Activated CD4-positive, alpha-beta T cell treated with anti-CD3 and anti-CD28 coated beads, Interleukin-2, amount 50 U/mL, for 48 hours (primary cell): ENCODE data around the gene SAMD4A.

ENCODE experiments used
- DNase-seq, 2 experiments: peaks; one replicate each; pipeline ENCODE4 v3.0.0-alpha.2; 2020

SAMD4A gene

GRCh38 chr14:54708982-54709381 is 142.1 kb downstream of the SAMD4A start:
- DNase-seq: no peak

DNA sequence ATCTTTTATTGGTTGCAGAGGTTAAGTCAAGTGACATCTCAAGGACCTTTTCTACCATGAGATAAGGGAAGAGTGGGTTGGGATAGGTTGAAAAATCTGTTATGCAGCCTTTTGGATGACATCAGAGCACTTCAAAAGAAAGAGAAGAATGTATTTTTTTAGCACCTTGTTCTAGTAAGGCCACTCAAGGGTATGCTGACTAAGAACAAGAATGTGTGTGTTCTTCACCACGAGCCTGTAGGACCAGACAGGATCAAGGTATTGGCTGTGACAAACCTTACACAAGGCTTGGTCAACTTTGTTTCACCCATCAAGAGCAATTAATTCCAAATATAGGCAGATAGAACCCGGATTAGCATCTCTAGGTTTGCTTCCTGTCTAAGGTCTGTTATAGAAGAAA is 142.5 kb downstream of the SAMD4A start:
- DNase-seq: no peak

DNA sequence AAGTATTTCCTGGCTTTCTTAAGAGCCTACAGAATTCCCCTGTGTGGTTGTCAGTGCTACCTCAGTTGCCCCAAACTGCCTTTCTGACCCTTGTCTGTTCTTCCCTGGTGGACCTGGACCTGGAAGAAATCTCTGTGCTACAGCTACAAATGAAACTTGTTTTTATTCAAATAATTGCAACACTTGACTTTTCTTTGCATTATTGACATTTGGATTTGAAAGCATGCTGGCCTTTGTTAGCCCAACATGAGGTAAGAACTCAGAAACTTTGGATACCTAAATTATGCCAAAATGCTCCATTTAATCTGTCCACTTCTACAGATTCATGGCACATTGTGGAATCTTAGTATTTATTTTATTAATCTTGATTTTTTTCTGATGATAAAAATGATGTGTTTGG is 142.9 kb downstream of the SAMD4A start:
- no peak for DNase-seq

GRCh38 chr14:54711312-54711711 is 144.4 kb downstream of the SAMD4A start:
- DNase-seq: no peak

- DNase-seq: no peak
These were observed 145.0 kb downstream of the SAMD4A start for GRCh38 chr14:54711812-54712464.

DNA sequence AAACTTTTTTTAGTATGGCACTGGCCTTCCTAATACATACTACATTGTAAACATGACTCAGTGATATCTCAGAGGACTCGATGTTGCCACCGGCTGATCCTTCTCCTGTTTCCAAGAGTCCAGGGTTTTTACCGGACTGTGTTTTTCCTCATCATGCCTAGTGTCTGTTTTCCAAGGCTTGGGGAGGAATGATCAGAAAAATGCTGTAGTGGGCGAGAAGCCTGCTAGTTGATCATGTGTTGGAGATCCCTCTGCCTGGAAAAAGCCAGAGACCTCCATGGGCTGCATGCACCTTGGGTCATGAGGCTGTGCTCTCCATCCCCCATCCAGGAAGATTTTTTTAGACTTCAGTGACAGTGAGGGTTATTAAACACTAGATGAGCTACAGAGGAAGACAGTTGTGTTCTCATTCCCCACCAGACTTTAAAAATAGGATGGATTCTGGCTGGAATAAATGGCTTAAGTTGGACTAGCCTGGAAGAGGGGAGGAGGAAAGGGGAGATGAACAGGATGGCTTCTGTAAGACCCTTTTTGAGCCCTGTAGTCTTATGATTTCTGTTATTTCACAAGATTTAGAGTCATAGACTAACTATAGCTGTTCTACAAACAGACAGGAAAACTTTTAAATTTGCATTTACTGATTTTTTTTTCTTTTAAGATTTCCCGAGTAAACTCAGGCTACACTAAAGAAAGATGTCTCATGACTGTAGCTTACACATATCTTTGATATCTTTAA is 145.7 kb downstream of the SAMD4A start:
- DNase-seq: no peak

DNA sequence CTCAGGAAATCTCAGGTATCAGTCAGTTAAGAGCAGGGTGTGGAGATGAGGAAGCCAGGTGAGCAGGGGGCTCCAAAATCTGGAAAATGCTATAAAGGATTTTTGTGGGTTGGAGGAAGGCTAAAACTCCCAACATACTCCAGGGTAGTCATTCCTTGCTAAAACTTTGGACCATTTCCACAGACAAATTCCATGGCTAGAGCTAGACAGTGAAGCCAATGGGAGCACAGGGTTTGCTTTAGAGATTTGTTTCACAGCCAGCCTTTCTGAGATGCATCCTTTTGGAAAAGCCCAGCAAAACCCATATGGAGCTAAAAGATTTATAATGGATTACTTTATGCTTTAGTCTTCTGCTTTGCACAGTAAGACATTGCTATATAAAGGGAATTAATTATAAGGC is 146.5 kb downstream of the SAMD4A start:
- no peak for DNase-seq

DNA sequence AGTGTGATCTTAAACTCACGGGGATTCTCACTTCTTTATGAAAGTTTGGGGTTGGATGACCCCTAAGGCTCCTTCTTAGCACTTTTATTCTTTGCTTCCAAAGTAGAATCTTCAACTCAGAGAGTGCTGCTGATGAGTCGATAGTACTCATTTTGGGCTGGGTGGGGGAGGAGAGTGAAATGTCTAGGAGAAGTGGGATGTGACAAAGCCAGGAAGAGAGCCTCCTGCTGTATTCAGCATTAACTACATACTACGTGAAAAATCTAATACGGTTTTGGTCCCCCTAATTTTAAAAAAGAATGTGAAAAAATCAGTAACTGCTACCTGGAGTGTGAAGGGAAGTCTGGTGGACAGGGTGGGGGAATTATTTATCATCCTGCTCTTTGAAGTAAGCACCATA is 148.3 kb downstream of the SAMD4A start:
- DNase-seq: no peak

DNA sequence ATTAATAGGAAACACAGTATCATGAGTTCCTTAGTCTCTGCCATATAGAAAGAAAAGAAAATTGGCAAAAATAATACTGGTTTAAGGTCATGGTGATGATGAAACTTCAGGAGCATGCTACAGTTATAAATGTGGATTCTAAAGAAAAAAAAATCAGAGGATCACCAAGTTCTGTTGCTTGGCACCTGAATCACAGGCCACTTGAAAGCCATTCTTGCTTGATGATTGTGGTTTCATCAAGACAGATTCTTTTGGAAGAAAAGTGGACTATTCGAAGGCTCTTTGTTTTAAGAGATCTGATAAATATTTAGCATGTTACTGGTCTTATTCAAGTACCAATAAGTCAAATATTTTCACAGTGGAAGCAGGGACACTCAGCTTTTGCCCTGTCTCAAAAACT is 148.9 kb downstream of the SAMD4A start:
- no peak for DNase-seq

DNA sequence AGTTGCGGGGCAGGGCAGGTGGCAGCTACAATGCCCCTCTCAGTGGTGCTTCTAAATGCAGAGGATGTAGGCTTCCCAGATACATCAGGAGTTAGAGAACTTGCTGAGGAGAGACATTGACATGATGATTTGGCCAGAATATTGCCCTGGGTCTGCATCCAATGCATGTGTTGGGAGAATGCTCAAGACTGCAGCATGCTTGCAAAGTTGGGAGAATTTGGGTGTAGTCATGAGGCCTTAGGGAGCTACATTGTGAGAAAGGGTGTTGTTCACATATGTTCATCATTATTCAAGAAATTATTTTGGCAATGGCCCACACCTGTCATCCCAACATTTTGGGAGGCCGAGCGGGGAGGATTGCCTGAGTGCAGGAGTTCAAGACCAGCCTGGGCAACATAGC is 149.9 kb downstream of the SAMD4A start:
- DNase-seq: no peak

DNA sequence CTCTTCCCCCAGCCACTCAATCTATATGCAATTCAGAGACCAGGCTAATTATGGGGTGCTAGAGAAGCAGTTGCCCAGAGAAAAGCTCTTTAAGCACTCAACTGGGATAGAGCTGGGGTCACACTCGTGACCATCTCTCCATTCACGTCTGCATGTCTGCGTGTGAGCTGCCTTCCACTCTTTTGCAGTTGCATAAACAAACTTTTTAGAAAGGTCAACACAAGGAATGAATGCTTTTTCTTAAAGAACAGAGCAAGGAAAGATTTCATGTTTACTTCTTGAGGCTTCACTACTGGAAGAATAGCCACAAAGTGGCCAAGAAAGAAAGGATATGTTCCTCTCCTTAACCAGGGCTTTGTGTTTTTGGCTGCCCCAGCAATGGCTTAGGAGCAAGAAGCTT is 151.1 kb downstream of the SAMD4A start:
- DNase-seq: no peak

DNA sequence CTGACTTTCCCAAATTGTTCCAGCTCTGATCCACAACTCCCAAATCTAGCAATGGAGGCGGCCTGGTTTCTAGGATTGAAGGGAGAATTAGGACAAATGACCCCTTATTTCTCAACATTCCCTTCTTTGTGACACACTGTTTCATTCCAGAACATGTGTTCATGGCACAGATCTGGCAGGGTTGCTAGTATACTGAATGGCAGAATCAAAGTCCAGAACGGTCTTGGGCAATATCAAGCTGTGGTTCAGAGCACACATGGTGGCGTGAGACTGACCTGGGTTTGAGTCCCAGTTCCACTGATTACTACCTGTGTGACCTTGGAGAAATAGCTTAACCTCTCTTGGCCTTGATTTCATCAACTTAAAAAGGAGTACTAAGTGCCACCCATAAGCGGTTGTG is 152.5 kb downstream of the SAMD4A start:
- DNase-seq: no peak

DNA sequence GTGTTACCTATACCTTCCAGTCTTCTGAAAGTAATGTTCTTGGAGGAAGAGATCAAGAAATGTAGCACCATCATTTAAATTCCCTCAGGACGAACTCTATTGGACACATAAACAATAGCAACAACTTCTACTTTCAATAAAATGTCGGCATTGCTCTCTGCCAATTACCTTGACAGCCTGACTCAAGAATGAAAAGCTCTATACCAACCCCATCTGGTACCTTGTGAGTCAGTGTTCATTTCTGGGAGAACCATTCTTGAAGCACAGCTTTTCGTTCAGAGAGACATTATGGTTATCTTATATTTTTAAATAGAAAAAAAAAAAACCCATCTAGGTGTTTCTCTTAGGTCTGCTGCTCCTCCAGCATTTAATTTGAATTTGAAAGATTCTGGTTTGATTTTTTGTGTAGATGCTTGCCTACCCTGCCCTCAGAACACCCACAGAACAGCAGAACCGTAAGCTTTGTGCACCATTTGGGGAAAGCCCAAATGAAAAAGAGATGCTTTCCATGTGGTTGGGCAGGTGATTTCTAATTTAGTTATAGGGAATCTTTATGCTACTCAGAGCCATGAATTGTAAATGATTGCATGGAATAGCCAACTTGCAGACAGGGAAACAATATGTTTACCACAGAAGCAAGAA is 156.0 kb downstream of the SAMD4A start:
- no peak for DNase-seq

DNA sequence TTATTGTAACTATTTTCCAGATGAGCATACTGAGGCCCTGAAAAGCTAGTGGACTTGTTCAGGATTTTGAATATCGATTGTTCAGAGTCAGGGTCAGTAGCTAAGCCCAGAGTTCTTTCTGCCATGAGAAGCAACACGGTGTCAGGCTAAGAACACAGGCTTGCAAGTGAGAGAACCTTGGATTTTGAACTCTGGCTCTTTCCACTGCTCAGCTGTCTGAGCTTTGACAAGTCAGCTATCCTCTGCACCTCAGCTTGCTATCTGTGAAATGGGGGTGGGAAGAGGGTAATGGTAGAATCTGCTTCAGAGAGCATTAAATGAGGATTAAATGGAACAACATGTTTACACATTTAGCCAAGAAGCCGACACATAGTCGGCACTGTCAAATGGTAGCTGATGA is 157.2 kb downstream of the SAMD4A start:
- no peak for DNase-seq

GRCh38 chr14:54724676-54725325 is 157.9 kb downstream of the SAMD4A start:
- DNase-seq: no peak

DNA sequence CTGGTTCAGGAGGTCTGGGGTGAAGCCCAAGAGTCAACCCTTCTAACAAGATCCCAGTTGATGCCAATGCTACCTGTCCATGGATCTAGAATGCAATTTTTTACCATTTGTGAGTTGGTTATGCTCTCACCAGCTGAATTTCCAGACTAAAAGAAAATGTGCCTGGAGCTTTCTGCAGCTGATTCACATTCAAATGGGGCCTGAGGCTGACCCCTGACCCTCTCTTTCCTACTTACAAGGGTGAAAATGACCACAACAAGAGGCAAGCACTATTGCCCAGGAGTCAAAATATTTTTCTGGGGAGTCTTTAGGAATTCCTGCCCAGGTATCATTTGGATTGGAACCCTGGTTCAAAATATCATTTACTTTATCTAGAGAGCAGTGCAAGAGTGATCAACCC is 159.1 kb downstream of the SAMD4A start:
- DNase-seq: no peak

GRCh38 chr14:54727929-54728328 is 161.0 kb downstream of the SAMD4A start:
- DNase-seq: no peak

DNA sequence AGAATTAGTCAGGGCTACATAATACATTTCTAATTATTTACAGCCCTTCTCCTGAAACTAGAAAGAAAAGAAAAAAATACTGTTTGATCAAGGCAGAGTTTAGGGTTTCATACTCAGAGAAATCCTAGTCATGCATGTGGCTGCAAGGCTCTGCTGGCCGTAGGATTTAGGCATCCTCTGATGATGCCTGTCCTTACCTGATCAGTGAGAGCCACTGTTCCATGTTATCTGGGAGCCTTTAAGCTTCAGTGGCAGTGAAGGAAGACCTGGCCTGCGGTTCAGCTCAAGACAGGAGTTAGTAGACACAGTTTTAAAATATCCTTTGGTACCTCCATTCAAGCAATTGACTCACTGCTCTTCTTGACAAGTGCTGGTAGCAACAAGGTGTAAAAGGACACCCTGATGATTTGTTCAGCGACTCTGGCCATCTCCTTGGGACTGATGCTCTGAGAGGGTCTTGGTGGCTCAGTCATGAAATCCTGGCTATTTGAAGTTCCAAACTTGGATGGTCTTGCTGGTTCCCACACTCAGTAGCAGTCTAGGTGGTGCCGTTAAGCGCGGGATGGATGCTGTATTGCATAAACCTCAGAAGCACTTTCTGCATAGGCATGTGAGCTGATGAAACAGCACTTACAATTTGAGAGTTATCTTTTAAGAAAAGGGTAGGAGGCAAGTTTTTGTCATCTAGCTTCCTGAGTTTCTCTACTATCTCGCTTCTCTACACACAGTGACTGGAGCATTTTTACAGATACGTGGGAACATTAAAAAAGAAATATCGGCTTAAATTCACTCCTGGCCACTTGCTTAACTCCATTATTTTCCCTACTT is 162.0 kb downstream of the SAMD4A start:
- DNase-seq: no peak

DNA sequence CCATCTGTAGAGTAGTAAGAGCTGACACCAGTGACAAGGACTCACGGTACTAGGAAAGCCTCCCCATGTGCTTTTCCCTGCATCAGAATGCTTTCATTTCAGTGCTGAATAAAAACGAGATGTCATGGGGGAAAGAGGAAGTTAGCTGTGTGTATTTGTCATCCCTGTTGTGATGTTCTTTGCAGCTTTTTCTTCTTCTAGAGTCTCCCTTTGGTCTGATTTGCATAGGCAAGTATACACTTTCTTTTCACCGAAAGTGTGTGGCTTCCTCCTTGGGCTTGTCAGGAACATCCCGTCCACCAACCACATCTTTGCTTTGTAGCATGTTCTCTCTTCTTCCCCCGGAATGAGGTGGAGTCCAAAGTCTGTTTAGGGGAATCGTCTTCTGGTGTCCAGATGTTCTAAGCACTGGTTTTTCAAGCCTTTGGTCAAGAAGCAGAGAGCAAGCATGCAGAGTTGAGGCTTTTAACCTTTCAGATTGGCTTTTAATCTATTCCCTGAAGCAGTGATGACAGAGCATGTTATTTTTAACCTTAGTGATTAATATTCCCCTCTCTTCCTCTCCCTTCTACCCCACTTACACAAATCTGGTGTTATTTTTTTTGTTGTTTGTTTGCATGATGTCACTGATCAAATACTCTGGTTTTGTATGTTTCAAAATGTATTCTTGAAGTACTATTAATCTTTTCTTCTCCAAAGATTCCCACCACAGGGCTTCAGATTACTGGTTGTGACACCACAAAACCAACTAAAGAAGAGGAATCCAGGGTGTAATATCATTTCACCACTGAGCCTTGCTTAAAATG is 163.4 kb downstream of the SAMD4A start:
- DNase-seq: peak; percentile 31 to 52

DNA sequence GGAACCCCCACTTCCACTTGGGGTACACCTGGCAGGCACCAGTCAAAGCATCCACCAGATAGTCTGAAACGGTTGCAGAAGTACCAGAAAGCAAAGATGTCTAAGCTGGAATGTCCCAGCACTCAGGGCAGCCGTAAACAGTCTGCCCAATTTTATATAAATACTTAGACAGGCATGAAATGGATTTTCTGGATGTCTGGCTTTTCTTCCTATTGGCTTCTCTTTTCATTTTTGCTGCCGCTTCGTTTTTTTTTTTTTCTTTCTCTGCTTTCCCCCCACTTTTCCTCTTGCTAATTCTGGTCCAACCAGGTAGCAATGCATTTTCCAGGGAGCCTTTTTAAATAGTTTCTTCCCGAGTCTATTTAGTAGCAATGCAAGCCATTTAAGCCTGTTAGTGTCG is 168.0 kb downstream of the SAMD4A start:
- no peak for DNase-seq

GRCh38 chr14:54735424-54735823 is 168.5 kb downstream of the SAMD4A start:
- DNase-seq: no peak

DNA sequence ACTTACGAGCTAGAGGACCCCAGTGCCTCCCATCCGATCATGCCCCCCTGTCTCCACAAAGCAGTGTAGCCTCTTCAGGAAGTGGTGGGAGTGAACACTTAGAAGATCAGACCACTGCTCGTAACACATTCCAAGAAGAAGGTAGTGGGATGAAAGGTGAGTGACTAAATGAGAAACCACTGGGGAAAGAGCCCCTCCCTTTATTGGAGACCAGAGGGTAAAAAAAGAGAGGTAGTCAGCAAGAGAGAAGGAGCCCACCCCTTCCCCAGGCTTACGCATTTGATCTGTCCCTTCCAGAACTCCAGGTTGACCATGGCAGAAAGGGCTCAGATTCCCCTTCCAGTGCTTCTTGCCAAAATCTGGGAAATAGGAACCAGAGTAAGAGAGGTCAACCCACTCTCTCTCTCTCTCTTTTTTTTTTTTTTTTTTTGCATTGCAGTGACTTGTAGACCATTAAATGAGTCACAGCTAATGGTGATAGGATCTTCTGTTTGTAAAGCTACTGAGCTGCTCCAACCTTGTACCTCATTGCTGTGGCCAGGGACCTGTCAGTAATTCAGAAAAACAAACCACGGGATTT is 170.3 kb downstream of the SAMD4A start:
- peak in 1 of 2 experiments; percentile 23 for DNase-seq
